OCI-LY3 (cell line): ENCODE data around the gene LHX5.

Experiments
- CTCF ChIP-seq: fragments of 200-600, 300-600 bp; sonication (generic); IDR thresholded peaks from 2 replicates; pipeline ENCODE4 v1.5.1; 2014; ENCODE audit warnings: antibody characterized with exemption, low read length, low read depth
- EZH2phosphoT487 ChIP-seq: fragments of 200-600 bp; shearing (Covaris generic); IDR thresholded peaks from 2 replicates; pipeline ENCODE4 v1.6.1; 2018; ENCODE audit warnings: antibody characterized with exemption, mixed run types, low read depth

- TF ChIP-seq CTCF (no peak), EZH2phosphoT487 (no peak)
These were observed 38.7 kb downstream of the LHX5 start for GRCh38 chr12:113432986-113433385.
